HG02840 (cell line): Measurements from ENCODE around the gene AHCY.
"Not testable (repeated sequence)": the region's sequence is repeated elsewhere in the genome, so short reads cannot be mapped to it uniquely, and the experiment has no call there.

Experiments
- ATAC-seq: cut with Tn5 transposase; IDR thresholded peaks from one replicate; pipeline ENCODE4 v1.9.1; 2021; ENCODE audit warnings: mild to moderate bottlenecking, moderate library complexity, moderate number of reproducible peaks; ENCODE audit not compliant: unreplicated experiment, low FRiP score

The AHCY gene

GRCh38 chr20:34328207-34328606, 25.1 kb upstream of the AHCY start:
- ATAC-seq, result not testable (repeated sequence)

GRCh38 chr20:34324541-34324940, 21.4 kb upstream of the AHCY start:
- no peak for ATAC-seq

- ATAC-seq, result no peak
These were observed 19.3 kb upstream of the AHCY start for GRCh38 chr20:34322267-34323105.

- no peak for ATAC-seq
These were observed 17.7 kb upstream of the AHCY start for GRCh38 chr20:34320861-34321260.

GRCh38 chr20:34318609-34319443, 15.7 kb upstream of the AHCY start:
- ATAC-seq, result no peak

- no peak for ATAC-seq
These were observed 13.2 kb upstream of the AHCY start for GRCh38 chr20:34316196-34316814.

GRCh38 chr20:34315236-34315635, 12.1 kb upstream of the AHCY start:
- no peak for ATAC-seq

GRCh38 chr20:34312544-34313217, 9.5 kb upstream of the AHCY start:
- ATAC-seq, result peak; percentile 77

- no peak for ATAC-seq
These were observed 8.9 kb upstream of the AHCY start for GRCh38 chr20:34312024-34312460.

- no peak for ATAC-seq
These were observed 8.2 kb upstream of the AHCY start for GRCh38 chr20:34311118-34312023.

- no peak for ATAC-seq
These were observed 7.4 kb upstream of the AHCY start for GRCh38 chr20:34310481-34311117.

GRCh38 chr20:34309691-34310090, 6.5 kb upstream of the AHCY start:
- no peak for ATAC-seq

- ATAC-seq, result no peak
These were observed 2.4 kb upstream of the AHCY start for GRCh38 chr20:34305333-34306230.

GRCh38 chr20:34302312-34302722, 838 bp downstream of the AHCY start:
- no peak for ATAC-seq

- no peak for ATAC-seq
These were observed 1.4 kb downstream of the AHCY start for GRCh38 chr20:34301587-34302311.

GRCh38 chr20:34300809-34301586, 2.2 kb downstream of the AHCY start:
- ATAC-seq, result no peak
